HG03565 (cell line): ENCODE measurements around the gene SPATA25.

ENCODE experiments used
- ATAC-seq: cut with Tn5 transposase; IDR thresholded peaks from one replicate; pipeline ENCODE4 v1.9.1; 2021; ENCODE audit warnings: mild to moderate bottlenecking, moderate library complexity; ENCODE audit not compliant: unreplicated experiment

Gene SPATA25

DNA sequence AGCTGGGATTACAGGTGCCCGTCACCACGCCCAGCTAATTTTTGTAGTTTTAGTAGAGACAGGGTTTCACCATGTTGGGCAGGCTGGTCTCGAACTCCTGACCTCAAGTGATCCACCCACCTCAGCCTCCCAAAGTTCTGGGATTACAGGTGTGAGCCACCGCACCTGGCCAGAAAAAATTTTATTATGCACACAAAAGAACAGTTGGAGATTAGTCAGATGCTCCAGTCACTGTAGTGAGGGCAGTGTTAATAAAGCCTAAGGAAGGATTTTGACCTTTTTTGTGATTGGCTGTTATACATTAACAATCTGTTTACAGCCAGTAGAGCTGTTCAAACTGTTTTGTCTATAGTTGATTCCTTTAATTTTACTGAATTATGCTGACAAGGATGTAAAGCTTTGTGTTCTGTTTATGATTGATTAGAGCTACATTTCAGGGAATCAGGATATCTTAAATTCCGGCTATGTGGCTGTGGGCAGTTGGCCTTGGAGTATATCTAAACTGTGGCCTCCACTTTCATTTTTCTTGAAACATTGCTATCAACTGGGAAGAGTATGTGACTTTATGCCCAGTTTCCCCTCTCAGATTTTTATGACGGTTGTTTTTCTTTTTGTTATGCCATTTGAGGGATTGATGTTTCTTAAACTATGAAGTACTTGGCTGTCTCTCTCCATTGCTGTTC is 20.1 kb downstream of the SPATA25 start:
- no peak for ATAC-seq

DNA sequence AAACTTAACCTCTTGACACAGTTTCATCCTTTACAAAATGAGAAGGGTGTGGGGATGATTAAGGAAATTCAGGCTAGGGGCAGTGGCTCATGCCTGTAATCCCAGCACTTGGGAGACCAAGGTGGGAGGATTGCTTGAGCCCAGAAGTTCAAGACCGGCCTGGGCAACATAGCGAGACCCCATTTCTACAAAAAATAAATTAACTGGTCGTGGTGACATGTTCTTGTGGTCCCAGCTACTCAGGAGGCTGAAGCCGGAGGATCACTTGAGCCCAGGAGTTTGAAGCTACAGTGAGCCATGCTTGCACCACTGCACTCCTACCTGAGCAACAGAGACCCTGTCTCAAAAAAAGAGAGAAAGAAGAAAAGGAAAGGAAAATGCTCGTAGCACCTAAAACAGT is 21.0 kb downstream of the SPATA25 start:
- ATAC-seq, result no peak

DNA sequence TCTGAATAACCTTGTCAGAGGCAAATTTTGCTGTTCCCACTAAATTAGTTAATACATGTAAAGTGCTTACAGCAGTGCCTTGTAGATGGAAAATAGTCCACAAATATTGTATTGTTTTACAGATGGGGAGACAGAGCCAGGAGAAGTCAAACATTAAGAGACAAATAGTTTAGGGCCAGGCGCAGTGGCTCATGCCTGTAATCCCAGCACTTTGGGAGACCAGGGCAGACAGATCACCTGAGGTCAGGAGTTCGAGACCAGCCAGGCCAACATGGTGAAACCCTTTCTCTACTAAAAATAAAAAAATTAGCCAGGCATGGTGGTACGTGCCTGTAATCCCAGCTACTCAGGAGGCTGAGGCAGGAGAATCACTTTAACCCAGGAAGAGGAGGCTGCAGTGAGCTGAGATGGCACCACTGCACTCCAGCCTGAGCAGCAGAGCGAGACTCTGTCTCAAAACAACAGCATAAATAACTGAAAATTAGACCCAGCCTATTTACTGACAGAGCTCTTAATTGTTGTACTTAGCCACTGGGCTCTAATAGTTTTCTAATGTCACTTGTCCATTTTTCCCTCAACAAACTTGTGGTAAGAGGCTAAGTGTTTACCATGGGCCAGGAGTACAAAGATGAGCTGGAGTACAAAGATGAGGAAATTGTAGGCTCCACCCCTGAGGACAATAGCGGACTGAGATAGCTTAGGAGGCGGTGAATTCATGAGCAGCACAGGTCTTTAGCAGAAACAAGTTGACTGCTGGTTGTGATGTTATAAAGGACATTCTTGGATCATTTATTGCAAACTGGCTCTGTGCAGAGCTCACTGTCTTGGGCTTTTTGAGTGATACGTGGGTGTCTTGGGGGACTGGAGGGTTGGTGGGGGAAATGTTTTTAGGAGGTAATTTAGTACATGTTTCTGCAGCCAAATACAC is 23.6 kb downstream of the SPATA25 start:
- no peak for ATAC-seq

DNA sequence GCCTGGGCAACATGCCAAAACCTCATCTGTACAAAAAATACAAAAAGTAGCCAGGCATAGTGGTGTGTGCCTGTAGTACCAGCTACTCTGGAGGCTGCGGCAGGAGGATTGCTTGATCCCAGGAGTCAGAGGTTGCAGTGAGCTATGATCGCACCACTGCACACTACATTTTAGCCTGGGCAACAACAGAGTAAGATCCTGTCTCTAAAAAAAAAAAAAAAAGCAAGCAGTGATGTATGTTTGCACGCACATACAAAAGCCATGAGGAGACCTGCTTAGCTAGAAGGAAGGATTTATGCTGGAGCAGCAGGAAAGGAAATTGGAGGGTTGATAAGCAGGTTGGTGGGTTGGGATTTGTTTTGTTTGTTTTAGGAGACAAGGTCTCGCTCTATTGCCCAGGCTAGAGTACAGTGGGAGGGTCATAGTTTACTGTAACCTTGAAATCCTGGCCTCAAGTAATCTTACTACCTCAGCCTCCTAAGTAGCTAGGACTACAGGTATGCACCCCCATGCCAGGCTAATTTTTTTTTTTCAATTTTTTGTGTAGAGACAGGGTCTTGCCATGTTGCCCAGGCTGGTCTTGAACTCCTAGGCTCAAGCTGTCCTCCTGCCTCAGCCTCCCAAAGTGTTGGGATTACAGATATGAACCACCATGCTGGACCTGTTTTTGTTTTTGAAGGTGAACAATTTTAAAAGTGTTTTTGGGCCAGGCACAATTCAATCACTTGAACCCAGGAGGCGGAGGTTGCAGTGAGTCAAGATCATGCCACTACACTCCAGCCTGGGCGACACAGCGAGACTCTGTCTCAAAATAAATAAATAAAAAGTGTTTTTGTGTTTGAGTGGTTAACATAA is 26.0 kb downstream of the SPATA25 start:
- ATAC-seq, result no peak

DNA sequence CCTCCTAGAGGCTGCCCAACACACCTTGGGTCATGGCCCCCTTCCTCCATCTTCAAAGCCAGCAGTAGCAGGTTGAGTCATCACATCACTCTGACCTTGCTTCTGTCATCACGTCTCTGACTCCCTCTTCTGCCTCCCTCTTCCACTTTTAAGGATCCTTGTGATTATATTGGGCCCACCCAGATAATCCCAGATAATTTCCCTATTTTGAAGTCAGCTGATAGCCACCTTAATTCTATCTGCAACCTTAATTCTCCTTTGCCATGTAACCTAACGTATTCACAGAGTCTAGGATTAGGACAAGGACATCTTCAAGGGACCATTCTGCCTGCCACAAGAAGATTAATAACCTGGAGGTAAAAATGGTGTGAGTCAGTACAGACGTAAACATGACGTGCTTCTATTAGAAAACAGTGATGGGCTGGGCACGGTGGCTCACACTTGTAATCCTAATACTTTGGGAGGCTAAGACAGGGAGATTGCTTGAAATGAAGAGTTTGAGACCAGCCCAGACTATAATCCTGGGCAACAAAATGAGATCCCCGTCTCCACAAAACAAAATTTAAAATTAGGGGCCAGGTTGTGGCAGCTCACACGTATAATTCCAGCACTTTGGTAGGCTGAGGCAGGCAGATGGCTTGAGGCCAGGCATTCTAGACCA is 26.7 kb downstream of the SPATA25 start:
- no peak for ATAC-seq

DNA sequence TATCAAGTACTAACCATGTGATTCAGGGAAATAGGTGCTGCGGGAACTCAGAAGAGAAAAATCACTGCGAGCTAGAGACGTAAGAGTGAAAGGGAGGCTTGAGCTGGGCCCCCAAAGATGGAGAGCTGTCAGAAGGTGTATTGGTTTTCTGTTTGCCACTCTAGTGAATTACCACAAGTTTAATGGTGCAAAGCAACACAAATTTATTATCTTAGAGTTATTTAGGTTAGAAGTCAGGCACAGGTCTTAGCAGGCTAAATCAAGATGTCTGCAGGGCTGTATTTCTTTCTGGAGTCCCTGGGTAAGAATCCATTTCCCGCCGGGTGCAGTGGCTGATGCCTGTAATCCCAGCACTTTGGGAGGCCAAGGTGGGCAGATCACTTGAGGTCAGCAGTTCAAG is 27.5 kb downstream of the SPATA25 start:
- ATAC-seq, result no peak

DNA sequence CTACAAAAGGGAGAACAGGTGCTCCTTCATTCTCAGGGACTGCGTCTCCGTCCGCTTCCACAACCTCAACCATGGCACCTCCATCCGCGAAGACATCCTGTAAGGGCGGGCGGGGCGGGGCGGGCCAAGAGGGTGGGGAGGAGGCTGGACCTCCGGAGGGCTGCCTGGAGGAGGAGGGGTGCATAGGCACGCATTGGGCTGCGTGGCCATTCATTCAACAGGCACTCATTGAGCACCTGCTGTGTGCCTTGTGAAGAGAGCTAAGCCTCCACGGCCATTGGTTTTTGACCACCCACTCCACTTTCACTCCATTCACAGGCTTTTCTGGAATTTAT is 29.6 kb downstream of the SPATA25 start:
- ATAC-seq, result peak; percentile 17

DNA sequence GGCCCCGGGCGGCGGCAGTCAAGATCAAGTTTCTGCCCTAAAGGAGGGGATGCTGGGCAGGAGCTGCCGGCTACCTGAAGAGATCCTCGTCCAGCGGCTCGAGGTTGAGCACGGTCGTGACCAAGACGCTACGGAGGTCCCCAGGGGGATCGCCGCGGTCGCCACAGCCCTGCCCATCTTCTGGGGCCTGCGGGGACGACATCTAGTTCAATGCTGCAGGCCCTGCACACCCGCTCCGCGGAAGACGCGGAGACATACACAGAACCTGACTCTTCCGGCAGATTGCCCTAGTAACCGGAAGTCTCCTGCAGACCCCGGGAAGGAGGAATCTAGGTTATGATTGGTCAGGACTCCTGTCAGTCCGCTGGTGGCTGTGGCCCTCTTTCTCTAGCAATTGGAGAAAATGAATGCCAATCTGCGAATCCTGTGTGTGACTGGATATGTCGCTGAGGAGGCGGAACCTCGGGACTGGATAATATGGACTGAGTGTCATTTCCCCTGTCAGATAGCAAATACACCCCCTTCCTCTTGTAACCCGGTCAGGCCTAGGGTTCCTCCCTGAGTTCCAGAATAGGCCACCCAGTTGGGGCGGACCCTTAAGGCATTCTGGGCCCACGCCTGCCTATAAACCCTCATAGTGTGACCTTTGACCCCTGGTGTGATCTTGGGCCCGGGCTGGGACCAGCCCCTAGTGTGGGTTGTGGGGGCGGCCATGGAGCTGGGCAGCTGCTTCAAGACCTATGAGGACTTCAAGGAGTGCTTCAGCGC is 30.1 kb downstream of the SPATA25 start, which contains the start of the genes ACOT8 and ZSWIM3:
Gene ACOT8 (minus strand): TSS at position 279 of the 768 bp plus-strand sequence. CDS start 77 bp downstream, at position 202.
Gene ZSWIM3 (plus strand): TSS at position 501 of the 768 bp plus-strand sequence. CDS start 212 bp downstream, at position 713.
- ATAC-seq, result peak; percentile 94

DNA sequence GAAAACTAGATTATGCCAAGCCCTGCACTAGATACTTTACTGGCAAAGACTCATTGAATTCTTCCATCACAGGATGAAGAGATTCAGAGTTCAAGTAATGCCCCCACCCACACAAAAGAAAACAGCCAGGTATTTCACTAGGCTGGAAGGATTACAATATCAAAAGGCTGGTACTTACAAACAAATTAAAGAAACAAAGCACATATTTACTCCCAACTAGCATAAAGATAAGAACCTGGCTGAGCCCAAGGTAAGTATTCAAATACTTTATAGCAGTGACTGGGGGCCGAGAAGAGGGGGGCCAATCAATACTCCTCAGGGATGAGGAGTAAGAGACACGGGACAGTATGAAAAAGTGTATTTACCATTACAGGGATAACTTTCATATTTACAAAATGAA is 33.9 kb downstream of the SPATA25 start:
- no peak for ATAC-seq

DNA sequence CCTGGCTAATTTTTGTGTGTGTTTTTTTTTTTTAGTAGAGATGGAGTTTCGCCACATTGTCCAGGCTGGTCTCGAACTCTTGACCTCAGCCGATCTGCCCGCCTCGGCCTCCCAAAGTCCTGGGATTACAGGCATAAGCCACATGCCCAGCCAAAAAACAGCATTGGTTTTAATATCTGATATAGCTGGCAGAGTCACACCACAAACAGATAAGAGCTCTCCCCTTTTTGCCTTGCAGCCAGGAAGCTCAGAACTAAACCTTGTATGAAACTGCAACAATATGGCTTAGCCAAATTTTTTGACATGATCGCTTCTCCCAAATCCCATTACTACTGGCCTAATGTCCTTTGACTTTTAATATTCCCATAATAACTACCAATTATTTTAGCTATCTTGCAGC is 35.1 kb downstream of the SPATA25 start:
- ATAC-seq, result no peak

DNA sequence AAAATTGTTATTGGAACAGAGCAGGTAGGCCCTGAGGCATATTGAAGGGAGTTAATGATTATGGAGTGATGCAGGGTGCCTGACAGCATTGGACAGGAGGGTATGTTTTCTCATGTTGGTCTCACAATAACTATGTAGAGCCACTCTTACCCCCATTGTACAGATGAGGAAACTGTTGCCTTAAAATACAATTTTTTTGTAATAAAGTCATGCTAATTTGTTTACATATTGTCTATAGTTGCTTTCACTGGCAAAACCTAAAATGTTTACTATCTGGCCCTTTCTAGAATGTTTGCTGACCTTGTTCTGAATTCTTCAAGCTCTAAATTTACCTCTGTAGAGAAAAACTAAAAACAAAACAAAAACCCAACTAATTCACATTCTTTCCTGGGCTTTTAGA is 35.9 kb downstream of the SPATA25 start:
- no peak for ATAC-seq

DNA sequence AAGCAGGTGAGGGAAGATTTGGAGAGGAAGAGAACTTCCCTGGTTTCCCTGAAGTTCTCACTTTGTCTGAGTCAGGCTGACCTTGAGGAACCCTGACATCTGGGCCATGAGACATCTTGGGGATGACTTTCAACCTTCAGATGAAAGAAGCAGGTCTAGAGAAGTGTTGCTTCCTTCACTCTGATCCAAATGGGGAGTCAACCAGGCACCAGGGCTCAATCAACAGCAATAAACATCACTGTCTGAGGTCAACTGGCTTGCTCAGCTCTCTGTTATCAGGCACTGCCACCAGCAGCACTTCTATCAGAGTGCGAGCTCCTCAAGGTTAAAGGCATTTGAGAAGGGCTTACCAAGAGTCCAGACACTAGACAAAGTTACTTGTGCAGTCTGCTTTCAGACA is 36.5 kb downstream of the SPATA25 start:
- ATAC-seq, result no peak

DNA sequence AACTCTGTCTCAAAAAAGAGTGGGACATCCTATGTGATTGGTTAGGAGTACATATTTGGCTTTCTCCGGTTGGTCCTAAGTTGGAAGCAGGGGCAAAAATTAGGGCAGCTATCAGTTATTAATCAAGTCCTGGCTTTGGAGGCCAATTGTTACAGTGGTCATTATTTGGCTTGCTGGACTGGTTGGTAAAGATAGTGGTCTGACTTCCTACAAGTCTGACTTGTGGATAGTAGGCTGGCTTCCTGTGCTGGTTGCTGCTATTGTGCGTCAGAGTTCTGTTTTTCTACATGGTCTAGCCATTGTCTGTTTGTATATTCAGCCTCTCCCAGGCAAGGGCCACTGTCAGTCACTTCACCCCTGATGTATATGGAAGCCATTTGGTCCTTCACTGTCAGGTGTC is 37.2 kb downstream of the SPATA25 start:
- no peak for ATAC-seq

DNA sequence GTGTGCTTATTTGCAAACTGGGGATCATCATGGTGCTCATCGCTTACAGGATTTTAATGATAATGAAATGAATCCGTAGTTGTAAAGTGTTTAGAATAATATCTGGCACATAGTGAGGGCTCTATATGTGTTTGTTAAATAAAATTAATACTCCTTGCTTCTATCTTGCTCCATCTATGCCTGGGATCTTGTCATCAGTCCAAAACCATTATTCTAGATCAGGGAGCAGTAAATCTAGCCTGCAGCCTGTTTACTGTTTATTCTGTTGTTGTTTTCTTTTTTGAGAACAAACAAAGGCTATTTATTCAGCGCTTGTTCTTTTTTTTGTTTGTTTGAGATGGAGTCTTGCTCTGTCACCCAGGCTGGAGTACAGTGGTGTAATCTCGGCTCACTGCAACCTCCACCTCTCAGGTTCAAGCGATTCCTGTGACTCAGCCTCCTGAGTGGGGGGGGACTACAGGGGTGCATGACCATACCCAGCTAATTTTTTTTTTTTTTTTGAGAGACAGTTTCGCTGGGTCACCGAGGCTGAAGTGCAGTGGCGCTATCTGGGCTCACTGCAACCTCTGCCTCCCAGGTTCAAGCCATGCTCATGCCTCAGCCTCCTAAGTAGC is 38.3 kb downstream of the SPATA25 start:
- ATAC-seq, result no peak

DNA sequence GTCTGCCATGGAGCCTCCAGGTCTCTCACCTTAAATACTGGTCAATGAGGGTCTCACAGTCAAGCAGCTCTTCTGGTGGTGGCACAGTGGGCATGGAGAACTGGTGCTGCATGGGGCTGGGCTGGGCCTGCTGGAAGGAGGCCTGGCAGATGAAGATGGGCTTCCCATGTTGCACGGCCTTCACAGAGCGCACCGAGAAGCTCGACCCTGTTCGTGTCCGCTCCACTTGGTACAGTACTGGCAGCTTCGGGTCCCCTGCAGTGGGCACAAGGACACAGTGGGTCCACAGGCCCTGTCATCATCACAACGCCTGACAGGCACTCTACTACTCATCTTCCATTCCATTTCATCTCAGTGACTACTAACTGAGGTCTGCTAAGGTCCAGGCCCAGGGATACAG is 39.0 kb downstream of the SPATA25 start:
- no peak for ATAC-seq

DNA sequence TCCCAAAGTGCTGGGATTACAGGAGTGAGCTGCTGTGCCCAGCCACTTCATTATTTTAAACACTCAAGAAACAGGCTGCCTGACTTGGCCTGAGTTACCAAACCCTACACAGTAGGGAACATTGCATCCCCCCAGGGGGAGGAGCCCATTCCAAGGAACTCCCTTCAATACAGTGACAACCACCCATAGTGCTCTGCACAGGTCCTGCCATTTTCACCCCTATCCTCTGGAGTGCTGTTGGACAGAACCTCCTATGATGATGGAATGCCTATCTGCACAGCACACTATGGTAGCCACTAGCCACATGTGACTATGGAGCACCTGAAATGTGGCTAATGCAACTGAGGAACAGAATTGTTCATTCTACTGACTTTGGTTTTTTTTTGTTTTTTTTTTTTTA is 42.0 kb downstream of the SPATA25 start:
- ATAC-seq, result no peak

DNA sequence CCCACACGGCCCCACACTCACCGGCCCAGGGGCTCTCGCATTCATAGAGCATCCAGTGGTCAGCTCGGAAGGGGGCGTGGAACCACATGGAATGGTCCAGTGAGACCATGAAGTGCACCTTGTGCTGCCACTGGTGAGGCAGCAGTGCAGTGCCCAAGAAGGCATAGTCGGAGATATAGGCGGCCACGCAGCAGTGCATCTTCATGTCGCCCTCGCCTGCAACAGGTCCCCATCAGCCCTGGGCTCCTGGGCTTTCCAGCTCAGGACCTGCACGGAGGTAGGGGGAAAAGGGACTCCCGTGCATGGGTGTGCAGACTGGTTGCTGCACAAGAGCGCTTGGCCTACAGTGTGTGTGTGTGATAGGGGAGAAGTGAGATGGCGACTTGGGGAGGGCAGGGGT is 43.9 kb downstream of the SPATA25 start:
- ATAC-seq, result no peak

DNA sequence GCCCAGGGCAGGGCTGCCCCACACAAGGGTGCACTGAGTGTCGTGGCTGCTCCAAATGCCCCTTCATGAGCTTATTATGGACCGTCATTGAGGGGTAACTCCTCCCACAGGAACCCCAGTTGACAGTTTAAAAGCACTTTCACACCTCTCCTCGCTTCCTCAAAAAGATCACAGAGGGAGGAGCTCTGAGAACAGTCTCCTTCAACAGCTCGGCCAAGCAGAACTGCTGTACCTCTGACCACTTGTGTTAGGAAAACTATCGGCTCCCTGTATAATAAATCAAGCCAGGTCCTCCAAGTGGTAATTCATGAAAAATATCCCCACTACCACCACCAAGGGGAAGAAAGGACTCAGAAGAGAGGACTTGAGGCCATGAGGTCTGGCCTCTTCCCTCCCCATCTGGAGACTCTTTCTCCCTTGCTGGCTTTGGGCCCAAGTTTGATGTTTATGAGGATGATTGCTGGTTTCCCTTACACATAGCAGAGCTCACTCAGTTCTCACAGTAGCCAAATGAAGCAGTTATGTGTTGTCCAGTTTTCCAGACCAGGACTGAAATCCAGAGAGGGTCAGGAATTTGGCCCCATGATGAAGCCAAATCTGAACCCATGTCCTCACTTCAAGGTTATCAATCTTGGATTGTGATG is 45.1 kb downstream of the SPATA25 start:
- ATAC-seq, result no peak
